RPMI8226 (cell line): Measurements from ENCODE around the gene CLCN7.

ENCODE experiments used
- DNase-seq: peaks from one replicate; pipeline ENCODE4 v3.0.0-alpha.2; 2015

CLCN7 gene

GRCh38 chr16:1398351-1398750 lies 76.5 kb downstream of the CLCN7 start:
- DNase-seq, result no peak

- no peak for DNase-seq
These were observed 77.0 kb downstream of the CLCN7 start for GRCh38 chr16:1397779-1398178.

GRCh38 chr16:1395444-1396031 lies 79.3 kb downstream of the CLCN7 start:
- DNase-seq, result no peak
